Measurements from ENCODE around the gene FAM180A. TPM values are rescaled to one million over a fixed set of nuclear protein-coding genes. Genes with fewer than 3 reads are reported as not detected.

Gene FAM180A
- total RNA-seq, 2 donors from 2014 or later, result not detected

GRCh38 chr7:135758531-135758932 lies 9.9 kb upstream of the FAM180A start:
- no peaks in the 10 kb centered on the region for H3K36me3 ChIP-seq (ENCODE audit: control insufficient read depth, insufficient read depth, low read length)
- WGBS, 2 experiments (ENCODE audit: insufficient coverage in 1 of 2, insufficient read length in 1 of 2), result 50 to 75% methylated on average over 1 to 5 of the region's 5 CpGs
- no peaks in the 10 kb centered on the region for H3K9me3 ChIP-seq (ENCODE audit: control insufficient read depth, low read length)
- H3K4me1 ChIP-seq (ENCODE audit: control insufficient read depth, insufficient read depth, low read length), result no peaks in the 10 kb centered on the region
- no peaks in the 10 kb centered on the region for H3K27me3 ChIP-seq (ENCODE audit: control insufficient read depth, insufficient read depth, low read length, poor library complexity, severe bottlenecking)
- peak; percentile 59 for DNase-seq
- no peak overlapping the region for H3K4me3 ChIP-seq (ENCODE audit: low read length)
- Mint-ChIP-seq H3K36me3 (ENCODE audit: low read depth) (no peaks in the 10 kb centered on the region), H3K27ac (no peak overlapping the region), H3K27me3 (ENCODE audit: insufficient read depth) (no peaks in the 10 kb centered on the region), H3K4me3 (no peak overlapping the region), H3K4me1 (peaks cover 13% of the 10 kb centered on the region), H3K9me3 (peaks cover 9% of the 10 kb centered on the region)
- no peak for TF ChIP-seq CTCF (conservative IDR thresholded peaks at IDR 0.05)
- H3K27ac ChIP-seq (ENCODE audit: low read depth, low read length), result no peak overlapping the region
- H3K9ac ChIP-seq (ENCODE audit: extremely low read depth, low read length, poor library complexity, severe bottlenecking), result no peak overlapping the region

- WGBS, 2 experiments (ENCODE audit: insufficient coverage in 1 of 2, insufficient read length in 1 of 2), result 73 to 84% methylated on average over 3 to 8 of the region's 8 CpGs
- Mint-ChIP-seq H3K27ac (no peak overlapping the region), H3K27me3 (ENCODE audit: insufficient read depth) (no peaks in the 10 kb centered on the region), H3K36me3 (ENCODE audit: low read depth) (no peaks in the 10 kb centered on the region), H3K4me3 (no peak overlapping the region), H3K4me1 (peaks cover 13% of the 10 kb centered on the region), H3K9me3 (peaks cover 9% of the 10 kb centered on the region)
- H3K36me3 ChIP-seq (ENCODE audit: control insufficient read depth, insufficient read depth, low read length), result no peaks in the 10 kb centered on the region
- H3K27me3 ChIP-seq (ENCODE audit: control insufficient read depth, insufficient read depth, low read length, poor library complexity, severe bottlenecking), result no peaks in the 10 kb centered on the region
- no peak overlapping the region for H3K27ac ChIP-seq (ENCODE audit: low read depth, low read length)
- H3K9ac ChIP-seq (ENCODE audit: extremely low read depth, low read length, poor library complexity, severe bottlenecking), result no peak overlapping the region
- no peak overlapping the region for H3K4me3 ChIP-seq (ENCODE audit: low read length)
- no peaks in the 10 kb centered on the region for H3K9me3 ChIP-seq (ENCODE audit: control insufficient read depth, low read length)
- no peak for DNase-seq
- H3K4me1 ChIP-seq (ENCODE audit: control insufficient read depth, insufficient read depth, low read length), result no peaks in the 10 kb centered on the region
- TF ChIP-seq CTCF (conservative IDR thresholded peaks at IDR 0.05), result no peak
Measured at GRCh38 chr7:135757719-135758411, 9.3 kb upstream of the FAM180A start.

GRCh38 chr7:135756191-135756590 lies 7.6 kb upstream of the FAM180A start:
- no peak for TF ChIP-seq CTCF (conservative IDR thresholded peaks at IDR 0.05)
- DNase-seq, result no peak
- Histone ChIP-seq H3K9ac (ENCODE audit: extremely low read depth, low read length, poor library complexity, severe bottlenecking) (no peak overlapping the region), H3K4me3 (ENCODE audit: low read length) (no peak overlapping the region), H3K9me3 (ENCODE audit: control insufficient read depth, low read length) (no peaks in the 10 kb centered on the region), H3K27me3 (ENCODE audit: control insufficient read depth, insufficient read depth, low read length, poor library complexity, severe bottlenecking) (no peaks in the 10 kb centered on the region), H3K27ac (ENCODE audit: low read depth, low read length) (no peak overlapping the region), H3K4me1 (ENCODE audit: control insufficient read depth, insufficient read depth, low read length) (no peaks in the 10 kb centered on the region), H3K36me3 (ENCODE audit: control insufficient read depth, insufficient read depth, low read length) (no peaks in the 10 kb centered on the region)
- no peaks in the 10 kb centered on the region for H3K36me3 Mint-ChIP-seq (ENCODE audit: low read depth)
- 71 to 75% methylated on average over 5 of the region's 5 CpGs for WGBS, 2 experiments (ENCODE audit: insufficient coverage in 1 of 2, insufficient read length in 1 of 2)
- peaks cover 6% of the 10 kb centered on the region for H3K4me1 Mint-ChIP-seq
- no peak overlapping the region for H3K27ac Mint-ChIP-seq
- no peaks in the 10 kb centered on the region for H3K27me3 Mint-ChIP-seq (ENCODE audit: insufficient read depth)
- H3K4me3 Mint-ChIP-seq, result no peak overlapping the region
- peaks cover 9% of the 10 kb centered on the region for H3K9me3 Mint-ChIP-seq
